Measurements from ENCODE around the gene MRAP. TPM values are rescaled to one million over a fixed set of nuclear protein-coding genes. Genes with fewer than 3 reads are reported as not detected.

Gene MRAP
- total RNA-seq, 1 experiment from 2014 or later = not detected

DNA sequence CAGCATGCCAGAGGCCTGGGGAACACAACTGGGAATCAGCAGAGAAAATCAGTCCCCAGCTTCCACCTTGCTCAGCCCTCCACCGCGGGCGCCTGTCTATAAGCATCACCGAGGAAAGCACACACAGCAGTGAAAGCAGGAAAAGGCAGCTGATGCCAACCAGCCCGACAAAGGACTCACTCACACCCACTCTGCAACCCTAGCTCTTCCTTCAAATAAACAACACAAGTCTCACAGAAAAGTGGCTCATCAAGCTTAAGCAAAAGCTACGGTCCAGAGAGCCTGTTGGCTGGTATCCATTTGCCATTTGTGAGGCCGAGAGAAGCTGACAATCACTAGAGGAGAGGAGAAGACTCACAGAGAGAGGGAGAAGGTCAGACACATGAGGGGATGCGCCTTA is 27.1 kb downstream of the MRAP start:
- Histone ChIP-seq H3K27ac (ENCODE audit: low read depth, low read length) (no peak overlapping the region), H3K9me3 (ENCODE audit: control insufficient read depth in 1 of 2, insufficient read depth in 1 of 2, low read depth in 1 of 2, low read length in 2 of 2) (no peaks in the 10 kb centered on the region), H3K9ac (ENCODE audit: low read length) (no peak overlapping the region), H3K9me2 (ENCODE audit: insufficient read depth) (no peaks in the 10 kb centered on the region), H4K20me1 (ENCODE audit: insufficient read depth) (no peaks in the 10 kb centered on the region), H3K4me3 (replicated peaks in 1 of 2; ENCODE audit: low read depth in 1 of 2, low read length in 2 of 2) (no peak overlapping the region), H3K4me2 (ENCODE audit: low read length) (no peak overlapping the region), H3K36me3 (ENCODE audit: control insufficient read depth in 1 of 2, insufficient read depth in 2 of 2, low read length in 2 of 2) (peaks cover 61 to 79% of the 10 kb centered on the region in 2 experiments), H3K79me2 (ENCODE audit: insufficient read depth, low read length) (peaks cover 31% of the 10 kb centered on the region), H2AFZ (ENCODE audit: low read depth, low read length, poor library complexity, severe bottlenecking) (no peak overlapping the region), H3K27me3 (ENCODE audit: insufficient read depth, low read length) (no peaks in the 10 kb centered on the region), H3K4me1 (ENCODE audit: control insufficient read depth in 1 of 2, insufficient read depth in 2 of 2, low read length in 2 of 2) (no peaks in the 10 kb centered on the region)
- TF ChIP-seq ZFX (IDR thresholded peaks at IDR 0.05) (no peak), SRF (IDR thresholded peaks at IDR 0.05; ENCODE audit: low read depth) (no peak), EGR1 (IDR thresholded peaks at IDR 0.05; ENCODE audit: low read depth) (no peak), POLR2AphosphoS5 (IDR thresholded peaks at IDR 0.05; ENCODE audit: low read depth, low read length) (no peak), ATF3 (IDR thresholded peaks at IDR 0.05) (no peak)
- ChIA-PET CTCF (no interaction called here), POLR2A (no interaction called here), RAD21 (ENCODE audit: low non-redundant PET in 1 of 2, low total read pairs in 2 of 2, uncharacterized antibody in 2 of 2, unreplicated experiment in 2 of 2) (no interaction called here)
- intact Hi-C loops (cut with micrococcal nuclease) = no loop called here
- no TSS peak for BruUV-seq (replicated peaks)
- DNase-seq (ENCODE audit: low read depth, low spot score) (no peak), ATAC-seq (no peak)

GRCh38 chr21:32328595-32328994 is 29.9 kb downstream of the MRAP start:
- H3K36me3 ChIP-seq (ENCODE audit: control insufficient read depth in 1 of 2, insufficient read depth in 2 of 2, low read length in 2 of 2) = peaks cover 52 to 83% of the 10 kb centered on the region in 2 experiments
- H2AFZ ChIP-seq (ENCODE audit: low read depth, low read length, poor library complexity, severe bottlenecking) = no peak overlapping the region
- no peaks in the 10 kb centered on the region for H3K4me1 ChIP-seq (ENCODE audit: control insufficient read depth in 1 of 2, insufficient read depth in 2 of 2, low read length in 2 of 2)
- CTCF ChIA-PET = no interaction called here
- H3K27ac ChIP-seq (ENCODE audit: low read depth, low read length) = no peak overlapping the region
- intact Hi-C loops (cut with micrococcal nuclease) = no loop called here
- ATAC-seq = no peak
- no peak overlapping the region for H3K4me2 ChIP-seq (ENCODE audit: low read length)
- BruUV-seq (replicated peaks) = no TSS peak
- H3K9me2 ChIP-seq (ENCODE audit: insufficient read depth) = no peaks in the 10 kb centered on the region
- H4K20me1 ChIP-seq (ENCODE audit: insufficient read depth) = peaks cover 4% of the 10 kb centered on the region; the same call in 1 of the 2 replicates
- POLR2A ChIA-PET = no interaction called here
- H3K9ac ChIP-seq (ENCODE audit: low read length) = no peak overlapping the region
- H3K27me3 ChIP-seq (ENCODE audit: insufficient read depth, low read length) = no peaks in the 10 kb centered on the region
- H3K4me3 ChIP-seq (replicated peaks in 1 of 2; ENCODE audit: low read depth in 1 of 2, low read length in 2 of 2) = no peak overlapping the region
- no peaks in the 10 kb centered on the region for H3K9me3 ChIP-seq (ENCODE audit: control insufficient read depth in 1 of 2, insufficient read depth in 1 of 2, low read depth in 1 of 2, low read length in 2 of 2)
- DNase-seq (ENCODE audit: low read depth, low spot score) = no peak
- TF ChIP-seq CBX3 (IDR thresholded peaks at IDR 0.05; ENCODE audit: low read depth) = no peak
- TF ChIP-seq ZBTB33 (IDR thresholded peaks at IDR 0.05; ENCODE audit: extremely low read depth, insufficient replicate concordance, low read length) = no peak
- no peak for TF ChIP-seq YY1 (IDR thresholded peaks at IDR 0.05; ENCODE audit: extremely low read depth, insufficient replicate concordance, low read depth, low read length)
- no peak for TF ChIP-seq ELF1 (IDR thresholded peaks at IDR 0.05; ENCODE audit: borderline replicate concordance, low read depth)
- TF ChIP-seq JUND (IDR thresholded peaks at IDR 0.05) = no peak
- no peak for TF ChIP-seq POLR2AphosphoS5 (IDR thresholded peaks at IDR 0.05; ENCODE audit: low read depth, low read length)
- no peak for TF ChIP-seq ZFX (IDR thresholded peaks at IDR 0.05)
- no peak for TF ChIP-seq MAX (IDR thresholded peaks at IDR 0.05)
- TF ChIP-seq SIN3A (IDR thresholded peaks at IDR 0.05; ENCODE audit: low read depth) = no peak
- TF ChIP-seq ZNF274 (IDR thresholded peaks at IDR 0.05; ENCODE audit: low read depth, low read length) = no peak
- no peak for TF ChIP-seq POLR2A (IDR thresholded peaks at IDR 0.05; ENCODE audit: borderline replicate concordance, extremely low read depth, insufficient read depth, insufficient read length)
- no peak for TF ChIP-seq RAD21 (IDR thresholded peaks at IDR 0.05; ENCODE audit: low read depth)
- no peak for TF ChIP-seq TCF7L2 (IDR thresholded peaks at IDR 0.05; ENCODE audit: borderline replicate concordance, extremely low read depth, insufficient read depth, insufficient read length)
- no peak for TF ChIP-seq EGR1 (IDR thresholded peaks at IDR 0.05; ENCODE audit: low read depth)
- TF ChIP-seq EZH2phosphoT487 (IDR thresholded peaks at IDR 0.05; ENCODE audit: borderline replicate concordance) = no peak
- no peak for TF ChIP-seq SRF (IDR thresholded peaks at IDR 0.05; ENCODE audit: low read depth)
- TF ChIP-seq ATF3 (IDR thresholded peaks at IDR 0.05) = no peak
- H3K79me2 ChIP-seq (ENCODE audit: insufficient read depth, low read length) = peaks cover 46% of the 10 kb centered on the region
- RAD21 ChIA-PET (ENCODE audit: low non-redundant PET in 1 of 2, low total read pairs in 2 of 2, uncharacterized antibody in 2 of 2, unreplicated experiment in 2 of 2) = no interaction called here

All from HCT116 (cell line).